Neural cell (in vitro differentiated cells): Measurements from ENCODE around the gene MOCS1. TPM values are rescaled to one million over a fixed set of nuclear protein-coding genes. Genes with fewer than 3 reads are reported as not detected.

ENCODE experiments used
- H2AFZ ChIP-seq: fragments of 200-600, 300-800 bp; sonication (generic), shearing (Covaris generic); 2 replicates; pipeline ENCODE4 v1.6.0; 2014; ENCODE audit warnings: low read depth, mild to moderate bottlenecking, antibody characterized with exemption, low read length, moderate library complexity
- H3F3A ChIP-seq: fragments of 200-600 bp; shearing (Covaris generic); 2 replicates; pipeline ENCODE4 v1.6.1; 2016; ENCODE audit warnings: mild to moderate bottlenecking, moderate library complexity, mixed read lengths, antibody characterized with exemption, low read length; ENCODE audit not compliant: insufficient read depth, poor library complexity, severe bottlenecking
- H3K27ac ChIP-seq: fragments of 200-600, 300-800 bp; sonication (generic), shearing (Covaris generic); 2 replicates; pipeline ENCODE4 v1.5.1; 2014; ENCODE audit warnings: mild to moderate bottlenecking, low read length, moderate library complexity
- H3K27me3 ChIP-seq: fragments of 300-800, 200-600 bp; sonication (generic), shearing (Covaris generic); 2 replicates; pipeline ENCODE4 v1.6.0; 2014; ENCODE audit warnings: mild to moderate bottlenecking, low read depth, low read length, moderate library complexity; ENCODE audit not compliant: insufficient read depth
- H3K36me3 ChIP-seq: fragments of 300-800, 200-600 bp; sonication (generic), shearing (Covaris generic); 2 replicates; pipeline ENCODE4 v1.5.1; 2014; ENCODE audit warnings: mild to moderate bottlenecking, antibody characterized with exemption, low read length, moderate library complexity; ENCODE audit not compliant: insufficient read depth
- H3K4me2 ChIP-seq: fragments of 300-800, 200-600 bp; sonication (generic), shearing (Covaris generic); 2 replicates; pipeline ENCODE4 v1.6.0; 2014; ENCODE audit warnings: mild to moderate bottlenecking, low read length
- H3K4me3 ChIP-seq: fragments of 300-800, 200-600 bp; sonication (generic), shearing (Covaris generic); 2 replicates; pipeline ENCODE4 v1.5.1; 2014; ENCODE audit warnings: mild to moderate bottlenecking, low read length, moderate library complexity
- H3K79me2 ChIP-seq: fragments of 200-600 bp; shearing (Covaris generic); replicated peaks from 2 replicates; pipeline ENCODE4 v1.6.0; 2014; ENCODE audit warnings: mild to moderate bottlenecking, low read length, moderate library complexity; ENCODE audit not compliant: insufficient read depth
- H3K9ac ChIP-seq: fragments of 300-800, 200-600 bp; sonication (generic), shearing (Covaris generic); 2 replicates; pipeline ENCODE4 v1.6.1; 2016; ENCODE audit warnings: mild to moderate bottlenecking, low read length, mixed read lengths
- H3K9me2 ChIP-seq: fragments of 200-600 bp; shearing (Covaris generic); 2 replicates; pipeline ENCODE4 v1.6.1; 2016; ENCODE audit warnings: mild to moderate bottlenecking, low read length, mixed read lengths; ENCODE audit not compliant: insufficient read depth
- H3K9me3 ChIP-seq: fragments of 200-600, 300-800 bp; sonication (generic), shearing (Covaris generic); 2 replicates; pipeline ENCODE4 v1.6.1; 2016; ENCODE audit warnings: mild to moderate bottlenecking, mixed run types, low read length, moderate library complexity, mixed read lengths
- H4K20me1 ChIP-seq: fragments of 200-600 bp; shearing (Covaris generic); 2 replicates; pipeline ENCODE4 v1.6.1; 2016; ENCODE audit warnings: mild to moderate bottlenecking, mixed run types; ENCODE audit not compliant: insufficient read depth
- CTCF ChIP-seq: fragments of 450-650 bp; IDR thresholded peaks from 2 replicates; pipeline ENCODE4 v1.5.1; 2014; ENCODE audit warnings: antibody characterized with exemption, mild to moderate bottlenecking, moderate library complexity; ENCODE audit not compliant: poor library complexity, severe bottlenecking
- EP300 ChIP-seq: fragments of 450-650 bp; conservative IDR thresholded peaks from 2 replicates; pipeline ENCODE4 v1.6.1; 2014; ENCODE audit warnings: antibody characterized with exemption, mild to moderate bottlenecking, moderate library complexity; ENCODE audit not compliant: poor library complexity, severe bottlenecking
- EZH2 ChIP-seq: fragments of 200-600, 300-800 bp; shearing (Covaris generic), sonication (generic); IDR thresholded peaks from 2 replicates; pipeline ENCODE4 v1.6.1; 2014; ENCODE audit warnings: antibody characterized with exemption, low read length, borderline replicate concordance, mild to moderate bottlenecking; ENCODE audit not compliant: insufficient read depth, poor library complexity, severe bottlenecking
- MXI1 ChIP-seq: fragments of 450-650 bp; conservative IDR thresholded peaks from 2 replicates; pipeline ENCODE4 v1.6.1; 2014; ENCODE audit warnings: antibody characterized with exemption, mild to moderate bottlenecking; ENCODE audit not compliant: poor library complexity, severe bottlenecking
- POLR2AphosphoS5 ChIP-seq: IDR thresholded peaks from 2 replicates; pipeline ENCODE4 v1.6.1; 2012
- RAD21 ChIP-seq: fragments of 450-650 bp; conservative IDR thresholded peaks from 2 replicates; pipeline ENCODE4 v1.6.1; 2014; ENCODE audit warnings: antibody characterized with exemption, mild to moderate bottlenecking, moderate library complexity
- REST ChIP-seq: IDR thresholded peaks from 2 replicates; pipeline ENCODE4 v1.6.1; 2012; ENCODE audit warnings: borderline replicate concordance
- SMC3 ChIP-seq: fragments of 450-650 bp; conservative IDR thresholded peaks from 2 replicates; pipeline ENCODE4 v1.6.1; 2014; ENCODE audit warnings: antibody characterized with exemption, mild to moderate bottlenecking, moderate library complexity; ENCODE audit not compliant: poor library complexity
- TAF1 ChIP-seq: IDR thresholded peaks from 2 replicates; pipeline ENCODE4 v1.6.1; 2012; ENCODE audit warnings: low read depth
- polyA plus RNA-seq: library from polyadenylated mRNA; depleted of rRNA; stranded (reverse); fragments of >200 nt; gene quantifications from 2 replicates; pipeline ENCODE4 v1.2.3, GENCODE V29; 2014

The MOCS1 gene
- polyA plus RNA-seq, 1 donor from 2014 or later: 4.6 TPM

- Histone ChIP-seq H3K27me3 (no peaks in the 10 kb centered on the region), H3K79me2 (no peaks in the 10 kb centered on the region), H3K9me2 (no peaks in the 10 kb centered on the region), H3K4me2 (no peak overlapping the region), H4K20me1 (no peaks in the 10 kb centered on the region), H3K36me3 (no peaks in the 10 kb centered on the region), H3K4me3 (no peak overlapping the region), H3K27ac (no peak overlapping the region), H3F3A (no peaks in the 10 kb centered on the region), H2AFZ (no peak overlapping the region), H3K9ac (no peak overlapping the region), H3K9me3 (no peaks in the 10 kb centered on the region)
- no peak for TF ChIP-seq CTCF
- no peak for TF ChIP-seq EP300
- no peak for TF ChIP-seq MXI1
- TF ChIP-seq POLR2AphosphoS5: no peak
- no peak for TF ChIP-seq RAD21
- no peak for TF ChIP-seq REST
- no peak for TF ChIP-seq SMC3
- TF ChIP-seq TAF1: no peak
- TF ChIP-seq EZH2: no peak
These were observed 7.6 kb downstream of the MOCS1 start for GRCh38 chr6:39926668-39927067.

- no peak overlapping the region for H3K27ac ChIP-seq
- H3K9ac ChIP-seq: no peak overlapping the region
- H3K79me2 ChIP-seq: no peaks in the 10 kb centered on the region
- H3K9me2 ChIP-seq: no peaks in the 10 kb centered on the region
- no peak overlapping the region for H3K4me3 ChIP-seq
- H3K36me3 ChIP-seq: no peaks in the 10 kb centered on the region
- H3K27me3 ChIP-seq: no peaks in the 10 kb centered on the region
- no peaks in the 10 kb centered on the region for H4K20me1 ChIP-seq
- H3K4me2 ChIP-seq: no peak overlapping the region
- no peaks in the 10 kb centered on the region for H3K9me3 ChIP-seq
- H3F3A ChIP-seq: no peaks in the 10 kb centered on the region
- no peak for TF ChIP-seq SMC3
- TF ChIP-seq POLR2AphosphoS5: no peak
- no peak for TF ChIP-seq REST
- TF ChIP-seq MXI1: no peak
- no peak for TF ChIP-seq EZH2
- TF ChIP-seq EP300: no peak
- TF ChIP-seq RAD21: no peak
- TF ChIP-seq CTCF: no peak
- TF ChIP-seq TAF1: no peak
- H2AFZ ChIP-seq: no peak overlapping the region
These were observed 8.4 kb downstream of the MOCS1 start for GRCh38 chr6:39925931-39926290.
